CD4-positive, alpha-beta T cell treated with Interleukin-17A for 4 hours (primary cell): Measurements from ENCODE around the gene TBC1D5.
"Not testable (repeated sequence)": the region's sequence is repeated elsewhere in the genome, so short reads cannot be mapped to it uniquely, and the experiment has no call there.

Source experiments
- DNase-seq: peaks from one replicate; pipeline ENCODE4 v3.0.0-alpha.2; 2020; ENCODE audit warnings: mixed read lengths

TBC1D5 gene

DNA sequence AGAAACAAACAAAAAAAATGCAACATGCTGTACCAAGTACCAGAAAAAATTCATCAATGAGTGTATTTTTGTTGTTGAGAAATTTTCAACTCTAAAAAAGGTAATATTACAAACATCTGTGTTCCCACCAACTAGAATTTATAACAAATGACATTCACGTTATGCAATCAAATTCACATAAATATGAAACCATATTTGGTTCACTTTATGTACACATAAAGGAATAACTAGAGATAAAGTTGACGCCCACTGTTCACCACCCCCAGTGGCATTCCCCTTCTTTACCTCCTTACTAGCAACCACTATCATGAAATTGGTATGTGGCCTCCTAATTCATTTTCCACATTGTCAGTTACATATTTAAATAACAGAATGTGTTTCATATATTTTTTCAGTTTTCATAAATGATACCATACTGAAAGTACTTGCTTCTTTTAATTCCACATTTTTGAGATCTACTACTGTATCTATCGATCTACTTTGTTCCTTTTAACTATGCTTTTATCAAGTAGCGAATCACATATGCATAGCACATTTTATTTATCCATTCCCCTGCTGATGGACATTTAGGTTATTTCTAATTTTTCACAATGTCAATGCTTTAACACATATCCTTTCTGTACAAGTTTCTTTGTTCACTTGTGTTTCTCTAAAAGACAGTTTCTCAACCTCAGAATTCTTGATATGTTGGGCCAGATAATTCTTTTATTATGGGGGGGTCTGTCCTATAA is 34.5 kb downstream of the TBC1D5 start:
- no peak for DNase-seq

DNA sequence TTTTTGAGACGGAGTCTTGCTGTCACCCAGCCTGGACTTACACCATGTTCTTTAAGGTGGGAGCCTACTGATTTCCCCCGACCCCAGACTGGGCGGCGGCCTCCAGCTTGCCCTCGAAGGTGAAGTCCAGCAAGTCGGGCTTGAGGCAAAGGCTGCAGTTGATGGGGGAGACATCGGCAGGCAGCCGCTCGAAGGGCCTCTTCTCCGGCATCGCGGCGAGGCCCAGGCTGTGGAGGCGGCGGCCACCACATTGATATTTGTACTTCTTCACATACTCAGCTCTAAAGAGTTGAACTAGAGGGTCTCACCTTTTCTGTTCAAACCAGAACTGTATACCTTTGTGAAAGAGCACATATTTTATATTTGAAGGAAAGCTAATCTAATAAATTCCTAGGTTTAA is 36.4 kb downstream of the TBC1D5 start:
- DNase-seq: not testable (repeated sequence)

DNA sequence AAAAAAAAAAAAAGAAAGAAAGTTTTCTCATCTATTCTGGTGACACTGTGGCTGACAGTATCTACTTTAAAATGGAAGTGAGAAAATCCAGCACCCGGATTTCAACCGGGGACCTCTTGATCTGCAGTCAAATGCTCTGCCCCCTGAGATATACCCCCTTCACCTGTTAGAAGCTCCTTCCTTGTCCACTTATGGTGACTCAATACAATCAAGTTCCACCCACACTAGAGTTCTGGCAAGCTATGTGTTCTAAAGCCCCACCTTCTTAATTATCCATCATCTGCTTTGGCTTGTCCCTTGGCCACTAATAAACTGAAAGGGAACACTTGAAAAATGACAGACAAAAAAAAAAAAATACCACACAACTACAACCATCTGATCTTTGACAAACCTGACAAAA is 42.6 kb downstream of the TBC1D5 start:
- not testable (repeated sequence) for DNase-seq

DNA sequence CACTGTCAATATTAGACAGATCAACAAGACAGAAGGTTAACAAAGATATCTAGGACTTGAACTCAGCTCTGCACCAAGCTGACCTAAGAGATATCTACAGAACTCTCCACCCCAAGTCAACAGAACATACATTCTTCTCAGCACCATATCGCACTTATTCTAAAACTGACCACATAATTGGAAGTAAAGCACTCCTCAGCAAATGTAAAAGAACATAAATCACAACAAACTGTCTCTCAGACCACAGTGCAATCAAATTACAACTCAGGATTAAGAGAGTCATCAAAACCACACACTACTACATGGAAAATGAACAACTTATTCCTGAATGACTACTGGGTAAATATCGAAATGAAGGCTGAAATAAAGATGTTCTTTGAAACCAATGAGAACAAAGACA is 46.8 kb downstream of the TBC1D5 start:
- not testable (repeated sequence) for DNase-seq

DNA sequence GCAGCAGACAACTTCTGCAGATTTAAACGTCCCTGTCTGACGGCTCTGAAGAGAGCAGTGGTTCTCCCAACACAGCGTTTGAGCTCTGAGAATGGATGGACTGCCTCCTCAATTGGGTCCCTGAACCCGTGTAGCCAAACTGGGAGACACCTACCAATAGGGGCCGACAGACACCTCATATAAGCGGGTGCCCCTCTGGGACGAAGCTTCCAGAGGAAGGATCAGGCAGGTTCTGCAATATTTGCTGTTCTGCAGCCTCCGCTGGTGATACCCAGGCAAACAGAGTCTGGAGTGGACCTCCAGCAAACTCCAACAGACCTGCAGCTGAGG is 48.8 kb downstream of the TBC1D5 start:
- not testable (repeated sequence) for DNase-seq

DNA sequence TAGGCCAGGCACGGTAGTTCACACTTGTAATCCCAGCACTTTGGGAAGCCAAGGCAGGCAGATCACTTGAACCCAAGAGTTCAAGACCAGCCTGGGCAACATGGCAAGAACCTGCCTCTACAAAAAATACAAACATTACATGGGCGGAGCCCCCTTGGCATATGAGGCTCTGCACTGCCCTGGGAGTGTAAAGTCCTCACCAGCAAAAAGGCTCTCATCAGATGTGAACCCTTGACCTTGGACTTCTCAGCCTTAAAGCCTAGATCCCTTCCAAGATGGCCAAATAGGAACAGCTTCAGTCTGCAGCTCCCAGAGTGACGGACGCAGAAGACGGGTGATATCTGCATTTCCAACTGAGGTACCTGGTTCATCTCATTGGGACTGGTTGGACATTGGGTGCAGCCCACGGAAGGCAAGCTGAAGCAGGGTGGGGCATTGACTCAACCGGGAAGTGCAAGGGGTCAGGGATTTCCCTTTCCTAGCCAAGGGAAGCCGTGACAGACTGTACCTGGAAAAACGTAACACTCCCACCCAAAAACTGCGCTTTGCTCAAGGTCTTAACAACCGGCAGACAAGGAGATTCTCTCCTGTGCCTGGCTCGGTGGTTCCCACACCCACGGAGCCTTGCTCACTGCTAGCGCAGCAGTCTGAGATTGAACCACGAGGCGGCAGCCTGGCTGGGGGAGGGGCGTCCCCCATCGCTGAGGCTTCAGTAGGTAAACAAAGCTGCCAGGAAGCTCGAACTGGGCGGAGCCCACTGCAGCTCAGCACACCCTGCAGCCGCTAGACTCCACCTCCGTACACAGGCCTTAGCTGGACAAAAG is 49.4 kb downstream of the TBC1D5 start:
- peak; percentile 49 for DNase-seq

DNA sequence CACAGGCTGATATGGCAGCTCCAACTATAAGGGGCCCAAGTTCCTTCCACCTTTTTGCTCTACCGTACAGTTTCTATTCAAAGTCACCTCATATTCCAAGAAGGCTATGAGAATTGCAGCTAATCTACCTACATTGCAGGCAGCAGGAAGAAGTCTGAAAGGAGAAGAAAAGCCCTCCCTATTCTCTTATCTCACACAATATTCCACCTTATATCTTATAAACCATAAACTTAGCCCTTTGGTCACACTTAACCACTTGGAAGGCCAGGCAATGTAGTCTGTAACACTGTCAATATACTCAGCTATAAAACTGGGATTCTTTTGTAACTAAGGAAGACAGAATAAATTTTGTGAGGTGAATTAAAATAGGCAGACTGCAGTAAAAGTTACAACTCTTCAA is 54.9 kb downstream of the TBC1D5 start:
- no peak for DNase-seq

DNA sequence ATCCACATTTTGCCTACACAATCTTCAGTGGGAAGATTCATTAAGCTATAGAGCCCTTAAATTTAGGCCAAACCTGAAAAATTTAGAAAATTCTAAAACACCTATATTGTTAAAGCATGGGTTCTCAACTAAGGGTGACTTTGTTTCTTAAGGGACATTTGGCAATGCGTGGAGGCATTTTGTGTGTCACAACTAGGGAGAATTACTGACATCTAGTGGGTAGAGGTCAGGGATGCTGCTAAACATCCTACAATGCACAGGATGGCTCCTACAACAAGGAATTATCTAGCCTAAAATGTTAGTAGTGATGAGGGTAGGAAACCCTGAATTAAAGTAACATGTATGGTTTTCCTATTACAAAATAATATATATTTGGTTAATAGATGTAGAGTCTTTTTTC is 55.8 kb downstream of the TBC1D5 start:
- no peak for DNase-seq

DNA sequence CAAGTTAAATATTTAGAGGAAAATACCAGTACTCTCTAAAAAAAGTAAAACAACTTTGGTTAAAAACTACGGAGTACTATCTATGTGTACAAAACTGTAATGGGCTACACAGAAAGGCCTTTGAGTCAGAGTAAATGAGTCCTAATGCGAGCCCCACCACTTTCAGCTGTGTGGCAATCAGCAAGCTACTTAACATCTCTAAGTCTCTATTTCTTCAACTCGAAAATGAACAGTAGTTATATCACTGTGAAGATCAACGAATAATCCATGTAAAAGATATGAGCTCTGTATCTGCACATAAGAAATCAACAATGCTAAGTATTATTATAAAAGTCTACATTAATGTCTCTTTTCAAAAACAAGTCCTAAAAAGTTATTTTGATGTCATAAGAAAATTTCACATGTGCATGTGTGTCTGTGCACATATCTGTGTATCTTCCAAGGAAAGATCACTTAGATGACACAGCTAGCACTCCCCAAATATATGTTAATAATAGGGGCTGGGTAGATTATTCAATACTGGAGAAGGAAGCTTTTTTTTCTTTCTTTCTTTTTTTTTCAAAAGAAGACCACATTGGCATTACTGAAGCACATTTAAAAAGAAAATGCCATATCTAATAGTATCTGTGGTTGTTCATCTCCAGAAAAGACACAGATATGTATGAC is 58.8 kb downstream of the TBC1D5 start:
- DNase-seq: no peak

DNA sequence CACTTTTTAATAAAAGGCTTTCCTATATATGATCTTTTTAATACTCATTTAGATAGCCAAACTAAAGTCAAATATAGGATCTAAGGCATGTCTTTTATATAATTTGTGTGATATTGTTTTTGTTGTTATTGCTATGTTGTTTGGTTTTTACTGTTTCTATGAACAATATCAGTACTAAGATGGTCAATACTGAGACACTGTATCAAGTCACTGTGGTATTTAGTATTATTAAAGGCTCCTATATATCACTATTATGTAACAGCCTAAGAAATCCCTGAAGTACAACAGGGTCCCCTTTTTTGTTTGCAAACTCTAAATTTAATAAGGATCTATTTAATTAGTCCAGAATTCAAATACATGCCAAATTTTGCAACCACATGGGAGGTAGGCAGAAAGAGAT is 61.9 kb downstream of the TBC1D5 start:
- no peak for DNase-seq

DNA sequence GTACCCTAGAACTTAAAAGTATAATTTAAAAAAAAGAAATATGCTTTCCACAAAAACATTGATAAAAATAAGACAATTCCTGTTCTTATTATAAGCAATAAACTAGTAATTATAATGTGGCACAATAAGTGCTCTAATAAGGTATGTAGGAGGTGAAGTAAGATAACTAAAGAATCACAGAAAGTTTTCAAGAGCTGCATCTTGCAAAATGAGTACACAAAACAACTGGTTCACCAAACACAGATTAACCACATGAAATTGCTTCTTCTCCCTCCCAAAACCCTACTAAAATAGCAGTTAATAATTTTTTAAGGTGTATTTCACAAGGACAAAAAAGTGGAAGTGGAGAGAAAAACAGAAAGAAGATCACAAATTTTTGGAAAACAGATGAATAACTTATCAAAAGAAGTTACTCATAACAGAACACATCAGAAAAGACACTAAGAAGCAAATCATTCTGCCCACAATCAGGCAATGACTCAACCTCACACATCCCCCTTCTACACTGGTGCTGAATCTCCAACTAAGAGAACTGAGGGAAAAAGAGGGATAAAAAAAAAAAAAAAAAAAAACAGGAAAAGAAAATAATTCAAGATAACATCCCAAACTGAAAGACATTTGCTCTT is 64.2 kb downstream of the TBC1D5 start:
- DNase-seq: no peak

DNA sequence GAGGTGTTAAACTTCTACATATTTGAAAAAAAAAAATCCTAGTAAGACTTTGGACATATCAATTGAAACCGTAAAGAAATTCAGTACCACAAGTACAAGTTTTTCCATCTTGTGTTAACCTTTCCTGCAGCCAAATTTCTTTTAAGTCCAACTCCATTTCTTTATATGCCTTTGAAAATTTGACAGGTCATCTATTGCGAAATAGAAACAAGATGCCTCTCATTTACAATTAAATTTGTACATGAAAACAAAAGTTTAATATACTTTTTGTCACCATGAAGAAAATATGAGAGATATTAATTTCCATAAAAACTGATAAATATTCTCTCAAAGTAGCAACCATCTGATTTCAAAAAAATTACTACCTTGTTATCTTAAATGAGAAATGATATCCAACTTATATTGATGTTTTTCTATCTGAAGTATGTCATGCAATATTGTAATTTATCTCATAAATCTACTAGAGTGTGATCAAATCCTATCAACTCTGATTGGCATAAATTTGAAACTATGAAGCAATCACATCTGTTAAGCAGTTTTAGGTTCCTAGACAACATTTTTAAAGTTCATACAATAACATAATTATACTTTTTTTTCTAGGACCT is 68.2 kb downstream of the TBC1D5 start:
- DNase-seq: no peak

DNA sequence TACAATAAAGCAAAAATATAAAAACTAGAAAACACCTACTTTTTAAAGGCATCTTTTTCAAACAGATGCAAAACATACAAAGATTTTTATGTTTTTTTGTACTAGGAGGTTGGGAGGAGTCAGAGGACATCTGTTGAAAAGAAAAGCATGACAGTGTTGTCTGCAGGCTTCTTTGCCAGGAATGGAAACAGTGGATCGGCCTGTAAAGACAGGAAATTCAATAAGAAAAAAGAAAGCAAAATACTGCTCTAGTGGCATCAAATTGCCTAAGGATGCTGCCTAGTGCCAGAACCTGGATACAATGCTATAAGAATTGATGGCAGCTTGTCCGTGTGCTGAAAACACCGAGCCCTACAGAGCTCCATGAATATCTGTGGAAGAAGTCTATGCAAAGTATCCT is 69.9 kb downstream of the TBC1D5 start:
- DNase-seq: no peak

DNA sequence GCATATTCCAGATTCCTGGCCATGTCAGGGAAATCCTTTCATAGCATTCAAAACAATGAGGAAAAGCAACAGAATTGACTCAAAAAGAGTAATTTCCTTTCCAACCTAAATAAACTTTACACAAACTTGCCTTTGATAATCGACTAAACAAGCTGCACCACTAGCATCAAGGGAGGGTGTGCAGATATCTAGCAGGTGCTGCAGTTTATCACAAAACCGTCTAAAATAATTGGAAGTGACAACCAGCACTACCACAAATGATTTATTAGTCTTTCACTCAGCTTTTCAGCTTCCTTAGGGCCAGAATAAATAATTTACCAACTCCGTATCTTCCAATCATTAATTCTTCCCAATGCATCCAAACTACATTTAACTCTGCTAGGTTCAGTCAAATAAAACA is 71.7 kb downstream of the TBC1D5 start:
- no peak for DNase-seq

DNA sequence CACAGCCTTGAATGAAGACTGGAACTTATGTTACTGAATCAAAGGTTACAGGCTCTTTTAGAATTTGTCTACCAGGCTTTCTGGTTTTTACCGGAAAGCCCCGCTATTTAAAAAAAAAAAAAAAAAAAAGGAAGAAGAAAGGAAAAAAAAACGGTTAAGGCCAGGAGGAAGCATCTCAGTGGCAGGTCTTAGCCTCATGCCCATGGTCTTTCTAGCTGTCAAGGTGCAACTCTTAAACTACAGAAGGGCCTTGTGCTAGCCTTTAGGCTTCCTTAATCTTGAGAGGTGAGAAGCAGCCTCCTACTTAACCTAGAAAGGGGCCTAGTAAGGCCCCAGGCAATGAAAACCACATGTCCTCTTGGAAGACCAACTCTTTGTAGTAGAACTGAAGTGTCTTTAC is 77.5 kb downstream of the TBC1D5 start:
- no peak for DNase-seq

DNA sequence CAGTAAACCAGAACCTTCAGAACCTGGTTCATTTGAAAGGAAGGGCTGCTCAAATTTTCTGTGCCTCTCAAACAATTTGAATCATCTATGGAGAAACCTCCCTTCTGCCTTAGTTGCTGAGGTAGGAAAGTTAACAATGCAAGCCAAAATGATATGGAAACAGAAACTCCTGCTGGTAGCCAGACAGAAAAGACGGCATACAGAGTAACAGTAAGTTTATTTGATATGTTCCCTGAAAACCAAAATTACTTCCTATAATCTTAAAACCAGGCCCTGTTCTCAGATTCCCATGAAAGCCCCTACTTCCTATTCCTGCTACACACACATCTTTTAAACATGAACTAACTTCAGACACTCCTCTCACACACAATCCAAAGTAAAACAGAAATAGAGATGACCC is 86.2 kb downstream of the TBC1D5 start:
- DNase-seq: no peak

DNA sequence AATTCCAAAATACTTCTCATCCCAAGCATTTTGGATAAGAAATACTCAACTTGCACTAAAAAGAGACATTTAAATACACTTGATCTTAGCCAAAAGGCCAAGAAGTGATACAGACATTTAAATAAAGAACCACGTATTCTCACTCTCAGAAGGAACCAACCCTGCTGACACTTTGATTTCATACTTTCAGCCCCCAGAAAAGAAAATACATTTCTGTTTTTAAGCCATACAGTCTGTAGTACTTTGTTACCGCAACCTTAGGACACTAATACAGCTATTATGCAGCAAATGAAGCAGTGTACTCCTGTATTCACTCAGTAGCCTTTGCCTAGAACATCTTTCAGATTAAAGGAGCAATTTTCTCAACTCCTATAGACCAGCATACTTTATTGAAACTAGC is 86.7 kb downstream of the TBC1D5 start:
- DNase-seq: no peak

DNA sequence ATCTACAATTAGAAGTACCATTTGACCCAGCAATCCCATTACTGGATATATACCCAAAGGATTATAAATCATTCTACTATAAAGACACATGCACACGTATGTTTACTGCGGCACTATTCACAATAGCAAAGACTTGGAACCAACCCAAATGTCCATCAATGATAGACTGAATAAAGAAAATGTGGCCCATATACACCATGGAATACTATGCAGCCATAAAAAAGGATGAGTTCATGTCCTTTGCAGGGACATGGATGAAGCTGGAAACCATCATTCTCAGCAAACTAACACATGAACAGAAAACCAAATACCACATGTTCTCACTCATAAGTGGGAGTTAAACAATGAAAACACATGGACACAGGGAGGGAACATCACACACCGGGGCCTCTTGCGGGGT is 92.7 kb downstream of the TBC1D5 start:
- not testable (repeated sequence) for DNase-seq

DNA sequence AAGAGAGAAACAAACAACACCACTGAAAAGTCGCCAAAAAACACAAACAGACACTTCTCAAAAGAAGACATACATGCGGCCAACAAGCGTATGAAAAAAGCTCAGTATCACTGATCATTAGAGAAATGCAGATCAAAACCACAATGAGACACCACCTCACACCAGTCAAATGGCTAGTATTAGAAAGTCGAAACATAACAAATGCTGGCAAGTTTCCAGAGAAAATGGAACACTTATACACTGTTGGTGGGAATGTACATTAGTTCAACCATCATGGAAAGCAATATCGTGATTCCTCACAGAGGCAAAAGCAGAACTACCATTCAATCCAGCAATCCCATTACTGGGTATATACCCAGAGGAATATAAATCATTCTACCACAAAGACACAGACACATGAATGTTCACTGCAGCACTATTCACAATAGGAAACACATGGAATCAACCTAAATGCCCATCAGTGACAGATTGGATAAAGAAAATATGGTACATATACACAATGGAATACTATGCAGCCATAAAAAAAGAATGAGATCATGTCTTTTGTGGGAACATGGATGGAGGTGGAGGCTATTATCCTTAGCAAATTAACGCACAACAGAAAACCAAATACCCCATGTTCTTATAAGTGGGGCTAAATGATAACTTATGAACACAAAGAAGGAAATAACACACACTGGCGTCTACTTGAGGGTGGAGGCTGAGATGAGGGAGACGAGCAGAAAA is 93.6 kb downstream of the TBC1D5 start:
- not testable (repeated sequence) for DNase-seq

DNA sequence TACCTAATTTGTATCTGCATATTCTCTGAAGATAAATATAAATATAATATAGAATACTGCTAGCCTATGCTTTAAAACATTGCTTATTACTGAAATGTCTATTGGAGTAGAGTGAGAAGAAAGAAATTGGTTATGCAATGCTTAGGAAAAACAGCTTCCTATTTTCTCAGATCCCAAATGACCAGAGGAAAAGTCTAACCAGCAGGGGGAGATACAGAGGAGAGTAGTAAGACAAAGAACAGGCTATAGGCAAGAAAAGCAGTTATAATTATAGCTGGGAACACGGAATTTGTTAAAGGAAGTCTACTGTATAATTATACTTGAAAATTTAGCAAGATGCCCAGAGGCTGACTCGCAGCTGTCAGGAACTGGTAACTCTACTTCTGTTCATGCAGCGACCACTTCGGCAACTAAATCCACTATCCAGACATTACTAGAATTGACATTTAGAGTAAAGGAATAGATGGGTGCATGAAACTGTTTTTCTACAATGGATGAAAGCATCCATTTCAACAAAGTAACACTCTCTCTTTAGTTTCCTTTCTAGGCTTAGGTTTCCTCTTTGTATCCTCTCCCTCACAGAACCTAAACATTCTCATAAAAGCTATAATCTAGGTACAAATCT is 97.2 kb downstream of the TBC1D5 start:
- DNase-seq: no peak

DNA sequence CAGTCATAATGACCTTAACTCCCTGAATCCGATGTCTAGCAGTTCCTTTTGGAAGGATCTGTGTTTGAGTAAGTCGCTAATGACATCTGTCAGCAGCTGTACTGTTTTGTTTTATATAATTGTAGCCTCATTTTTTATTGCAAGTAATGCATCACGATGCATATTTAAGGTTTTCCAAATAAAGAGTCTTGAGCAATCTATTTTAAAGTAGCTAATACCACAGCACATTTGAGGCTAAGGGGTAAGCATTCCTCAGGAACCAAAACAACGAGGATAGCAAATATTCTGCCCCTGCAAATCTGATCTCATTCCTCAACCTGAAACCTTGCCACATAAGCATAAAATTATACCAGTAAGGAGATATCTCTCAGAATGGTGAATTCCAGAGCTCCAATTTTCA is 98.7 kb downstream of the TBC1D5 start:
- no peak for DNase-seq

DNA sequence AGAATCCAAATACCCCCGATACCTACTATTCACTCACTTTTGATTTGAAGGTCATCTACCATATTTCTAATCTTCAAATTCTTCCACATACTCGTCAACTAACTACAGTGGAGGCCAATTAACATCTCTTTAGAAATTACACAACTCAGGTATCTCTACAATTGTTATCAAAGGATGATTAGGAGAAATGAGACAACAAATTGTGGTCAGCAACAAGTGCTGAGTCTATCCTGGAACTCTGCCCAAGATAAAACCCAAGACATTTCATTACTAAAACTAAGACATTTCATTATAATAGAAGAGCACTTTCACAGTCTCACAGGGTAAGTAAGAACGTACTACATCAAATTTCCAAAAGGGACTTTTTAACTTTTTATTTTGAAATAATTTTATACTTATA is 100.0 kb downstream of the TBC1D5 start:
- no peak for DNase-seq
